Measurements from ENCODE around the gene CRYGN. TPM values are rescaled to one million over a fixed set of nuclear protein-coding genes. Genes with fewer than 3 reads are reported as not detected.
A peak's percentile ranks its signal among the peaks of the same experiment; 100 is the strongest.

The CRYGN gene
- total RNA-seq, 2 donors from 2014 or later, result 0.90 TPM; not detected in 1

- no peak overlapping the region for H3K4me3 ChIP-seq
- H3K4me1 ChIP-seq, result peaks cover 0 to 11% of the 10 kb centered on the region in 2 donors
- no peak for DNase-seq (ENCODE audit: low spot score)
- H3K27ac ChIP-seq, result no peak overlapping the region
- H3K9me3 ChIP-seq, result no peaks in the 10 kb centered on the region
- no peaks in the 10 kb centered on the region for H3K27me3 ChIP-seq
- no peak for TF ChIP-seq CTCF (IDR thresholded peaks at IDR 0.05)
- H3K36me3 ChIP-seq, result no peaks in the 10 kb centered on the region
Measured at GRCh38 chr7:151429237-151429559, 10.7 kb downstream of the CRYGN start.

GRCh38 chr7:151428378-151429236 is 11.3 kb downstream of the CRYGN start:
- H3K4me1 ChIP-seq, result peaks cover 0 to 11% of the 10 kb centered on the region in 2 donors
- no peak for DNase-seq (ENCODE audit: low spot score)
- no peaks in the 10 kb centered on the region for H3K36me3 ChIP-seq
- H3K27me3 ChIP-seq, result no peaks in the 10 kb centered on the region
- H3K27ac ChIP-seq, result peak overlapping the region in 1 of 2 donors; percentile 19
- no peak for TF ChIP-seq CTCF (IDR thresholded peaks at IDR 0.05)
- H3K4me3 ChIP-seq, result no peak overlapping the region
- H3K9me3 ChIP-seq, result no peaks in the 10 kb centered on the region

GRCh38 chr7:151427705-151428377 is 12.1 kb downstream of the CRYGN start:
- no peaks in the 10 kb centered on the region for H3K9me3 ChIP-seq
- peaks cover 0 to 11% of the 10 kb centered on the region in 2 donors for H3K4me1 ChIP-seq
- no peak overlapping the region for H3K4me3 ChIP-seq
- no peak for TF ChIP-seq CTCF (IDR thresholded peaks at IDR 0.05)
- no peaks in the 10 kb centered on the region for H3K27me3 ChIP-seq
- H3K36me3 ChIP-seq, result no peaks in the 10 kb centered on the region
- H3K27ac ChIP-seq, result no peak overlapping the region
- DNase-seq (ENCODE audit: low spot score), result no peak

GRCh38 chr7:151426904-151427704 is 12.8 kb downstream of the CRYGN start:
- no peak for DNase-seq (ENCODE audit: low spot score)
- no peaks in the 10 kb centered on the region for H3K36me3 ChIP-seq
- no peaks in the 10 kb centered on the region for H3K27me3 ChIP-seq
- no peak for TF ChIP-seq CTCF (IDR thresholded peaks at IDR 0.05)
- H3K9me3 ChIP-seq, result peaks cover 0 to 5% of the 10 kb centered on the region in 2 donors
- peaks cover 0 to 11% of the 10 kb centered on the region in 2 donors for H3K4me1 ChIP-seq
- H3K4me3 ChIP-seq, result no peak overlapping the region
- H3K27ac ChIP-seq, result peak overlapping the region; percentile 32 to 68

- peak; percentile 87 for DNase-seq (ENCODE audit: low spot score)
- Histone ChIP-seq H3K27me3 (no peaks in the 10 kb centered on the region), H3K4me3 (no peak overlapping the region), H3K9me3 (peaks cover 0 to 6% of the 10 kb centered on the region in 2 donors), H3K27ac (peak overlapping the region; percentile 32 to 68), H3K4me1 (peaks cover 0 to 11% of the 10 kb centered on the region in 2 donors), H3K36me3 (no peaks in the 10 kb centered on the region)
- no peak for TF ChIP-seq CTCF (IDR thresholded peaks at IDR 0.05)
Measured at GRCh38 chr7:151426441-151426903, 13.5 kb downstream of the CRYGN start.

Data from right atrium auricular region (tissue), 2 donors.